Mesenchymal stem cell (in vitro differentiated cells and primary cell): ENCODE results near the gene CCDC106.

Source experiments
- DNase-seq: peaks from one replicate; pipeline ENCODE4 v3.0.0-alpha.2; 2013
- H2AFZ ChIP-seq: one replicate; pipeline ENCODE4 v1.6.1; 2013; ENCODE audit warnings: low read depth, mild to moderate bottlenecking, control low read depth, inconsistent platforms, low read length, moderate library complexity
- H2AK5ac ChIP-seq: 2 replicates; pipeline ENCODE4 v1.6.1; 2013; ENCODE audit warnings: low read length, moderate library complexity, mild to moderate bottlenecking, inconsistent platforms; ENCODE audit not compliant: severe bottlenecking
- H2BK120ac ChIP-seq: one replicate; pipeline ENCODE4 v1.6.1; 2013; ENCODE audit warnings: low read depth, mild to moderate bottlenecking, inconsistent platforms, low read length, moderate library complexity
- H2BK12ac ChIP-seq, 2 experiments: one replicate each; pipeline ENCODE4 v1.6.1; 2013; ENCODE audit warnings: inconsistent platforms in 2 of 2, low read length in 2 of 2, mild to moderate bottlenecking in 2 of 2, moderate library complexity in 2 of 2, control low read depth in 1 of 2
- H2BK15ac ChIP-seq: one replicate; pipeline ENCODE4 v1.6.1; 2013; ENCODE audit warnings: mild to moderate bottlenecking, low read depth, inconsistent platforms; ENCODE audit not compliant: poor library complexity, severe bottlenecking
- H2BK5ac ChIP-seq: 2 replicates; pipeline ENCODE4 v1.6.1; 2013; ENCODE audit warnings: low read depth, mild to moderate bottlenecking, low read length, control low read depth, inconsistent platforms; ENCODE audit not compliant: poor library complexity, severe bottlenecking
- H3K14ac ChIP-seq, 2 experiments: one replicate each; pipeline ENCODE4 v1.6.1; 2013; ENCODE audit warnings: inconsistent platforms in 2 of 2, low read length in 2 of 2, control low read depth in 1 of 2, mild to moderate bottlenecking in 1 of 2, moderate library complexity in 1 of 2
- H3K18ac ChIP-seq, 2 experiments: one replicate each; pipeline ENCODE4 v1.6.1; 2013; ENCODE audit warnings: inconsistent platforms in 2 of 2, low read length in 2 of 2, control low read depth in 1 of 2, low read depth in 1 of 2, mild to moderate bottlenecking in 1 of 2
- H3K23ac ChIP-seq, 2 experiments: one replicate each; pipeline ENCODE4 v1.6.1; 2013; ENCODE audit warnings: inconsistent platforms in 2 of 2, low read length in 2 of 2, mild to moderate bottlenecking in 2 of 2, moderate library complexity in 2 of 2, control low read depth in 1 of 2
- H3K27ac ChIP-seq: 2 replicates; pipeline ENCODE4 v1.5.1; 2013; ENCODE audit warnings: mild to moderate bottlenecking, moderate library complexity, low read length, control low read depth, inconsistent platforms; ENCODE audit not compliant: poor library complexity, severe bottlenecking
- H3K27me3 ChIP-seq, 2 experiments: 2 replicates each; pipeline versions ENCODE4 v1.6.1 to v1.7.0; 2013; ENCODE audit warnings: low read length in 2 of 2, mild to moderate bottlenecking in 2 of 2, moderate library complexity in 2 of 2, control low read depth in 1 of 2, inconsistent platforms in 1 of 2; ENCODE audit not compliant: control insufficient read depth in 1 of 2, insufficient read depth in 1 of 2
- H3K36me3 ChIP-seq, 2 experiments: 2 replicates each; pipeline versions ENCODE4 v1.6.1 to v1.7.0; 2013; ENCODE audit warnings: low read length in 2 of 2, control low read depth in 1 of 2, inconsistent platforms in 1 of 2, low read depth in 1 of 2, mild to moderate bottlenecking in 1 of 2; ENCODE audit not compliant: insufficient read depth in 2 of 2, control insufficient read depth in 1 of 2
- H3K4ac ChIP-seq, 2 experiments: one replicate each; pipeline ENCODE4 v1.6.1; 2013; ENCODE audit warnings: inconsistent platforms in 2 of 2, low read length in 2 of 2, mild to moderate bottlenecking in 2 of 2, moderate library complexity in 2 of 2, control low read depth in 1 of 2, low read depth in 1 of 2
- H3K4me1 ChIP-seq: 2 replicates; pipeline ENCODE4 v1.6.1; 2013; ENCODE audit warnings: low read depth, low read length, control low read depth; ENCODE audit not compliant: control insufficient read depth, insufficient read depth
- H3K4me2 ChIP-seq: 2 replicates; pipeline ENCODE4 v1.6.1; 2013; ENCODE audit warnings: low read length, mild to moderate bottlenecking, inconsistent platforms; ENCODE audit not compliant: poor library complexity, severe bottlenecking
- H3K4me3 ChIP-seq, 2 experiments: 2 replicates each; pipeline versions ENCODE4 v1.5.1 to v1.7.0; 2013; ENCODE audit warnings: low read length in 2 of 2, mild to moderate bottlenecking in 2 of 2, control low read depth in 1 of 2, low read depth in 1 of 2; ENCODE audit not compliant: insufficient read depth in 1 of 2
- H3K79me1 ChIP-seq: replicated peaks from 2 replicates; pipeline ENCODE4 v1.6.1; 2013; ENCODE audit warnings: mild to moderate bottlenecking, control low read depth, low read length, inconsistent platforms; ENCODE audit not compliant: poor library complexity, severe bottlenecking
- H3K9ac ChIP-seq: 2 replicates; pipeline ENCODE4 v1.7.0; 2013; ENCODE audit warnings: mild to moderate bottlenecking, low read length, moderate library complexity
- H3K9me3 ChIP-seq: 2 replicates; pipeline ENCODE4 v1.7.0; 2013; ENCODE audit warnings: mild to moderate bottlenecking, low read length; ENCODE audit not compliant: control insufficient read depth
- H4K8ac ChIP-seq: one replicate; pipeline ENCODE4 v1.6.1; 2013; ENCODE audit warnings: inconsistent platforms, mild to moderate bottlenecking, low read length, moderate library complexity
- H4K91ac ChIP-seq: one replicate; pipeline ENCODE4 v1.6.1; 2013; ENCODE audit warnings: mild to moderate bottlenecking, low read length, inconsistent platforms
- WGBS: methylation state at CpG from one replicate; pipeline ENCODE4 v1.1.7; 2013; ENCODE audit warnings: mixed read lengths; 5-methylcytosine and 5-hydroxymethylcytosine counted together

Gene CCDC106

GRCh38 chr19:55641426-55642152, 6.4 kb upstream of the CCDC106 start:
- Histone ChIP-seq H2BK15ac (peak overlapping the region; percentile 74), H3K36me3 (peaks cover 25 to 28% of the 10 kb centered on the region in 2 experiments), H3K23ac (no peak overlapping the region), H2AFZ (no peak overlapping the region), H3K79me1 (peaks cover 10% of the 10 kb centered on the region), H2AK5ac (peak overlapping the region; percentile 88), H3K4me1 (peaks cover 40% of the 10 kb centered on the region), H2BK120ac (peak overlapping the region; percentile 94), H3K9ac (peak overlapping the region; percentile 94), H4K8ac (peak overlapping the region; percentile 90), H3K27ac (peak overlapping the region; percentile 91), H3K27me3 (no peaks in the 10 kb centered on the region), H3K4me2 (peak overlapping the region; percentile 100), H2BK5ac (no peak overlapping the region), H3K18ac (peak overlapping the region; percentile 84 to 93), H3K9me3 (no peaks in the 10 kb centered on the region), H3K4ac (peak overlapping the region; percentile 57 to 92), H2BK12ac (peak overlapping the region; percentile 28 to 35), H3K14ac (peak overlapping the region in 1 of 2 experiments; percentile 57), H4K91ac (peak overlapping the region; percentile 18), H3K4me3 (peak overlapping the region; percentile 82 to 94)
- peak; percentile 60 for DNase-seq
- WGBS = 2% methylated on average over 25 of the region's 25 CpGs

GRCh38 chr19:55642153-55643002, 5.6 kb upstream of the CCDC106 start:
- H3K4me2 ChIP-seq = peak overlapping the region; percentile 100
- peak overlapping the region; percentile 30 for H2BK120ac ChIP-seq
- peak overlapping the region; percentile 2 to 92 for H3K4ac ChIP-seq
- H4K8ac ChIP-seq = peak overlapping the region; percentile 29
- H2AK5ac ChIP-seq = peak overlapping the region; percentile 88
- H3K9me3 ChIP-seq = no peaks in the 10 kb centered on the region
- H3K27ac ChIP-seq = peak overlapping the region; percentile 84
- H3K14ac ChIP-seq = peak overlapping the region in 1 of 2 experiments; percentile 97
- peak overlapping the region; percentile 89 for H4K91ac ChIP-seq
- peak overlapping the region in 1 of 2 experiments; percentile 97 for H3K23ac ChIP-seq
- no peaks in the 10 kb centered on the region for H3K27me3 ChIP-seq
- peak; percentile 38 for DNase-seq
- H3K4me1 ChIP-seq = peaks cover 37% of the 10 kb centered on the region
- WGBS = 5% methylated on average over 61 of the region's 65 CpGs
- H2BK12ac ChIP-seq = peak overlapping the region; percentile 67 to 75
- no peak overlapping the region for H2BK15ac ChIP-seq
- peaks cover 28% of the 10 kb centered on the region in 2 experiments for H3K36me3 ChIP-seq
- H2AFZ ChIP-seq = no peak overlapping the region
- H2BK5ac ChIP-seq = no peak overlapping the region
- peak overlapping the region; percentile 86 to 95 for H3K18ac ChIP-seq
- H3K4me3 ChIP-seq = peak overlapping the region; percentile 82 to 94
- peak overlapping the region; percentile 94 for H3K9ac ChIP-seq
- H3K79me1 ChIP-seq = peaks cover 14% of the 10 kb centered on the region

- Histone ChIP-seq H3K36me3 (peaks cover 27 to 28% of the 10 kb centered on the region in 2 experiments), H4K91ac (peak within 1 kb of the TSS; percentile 89), H3K4me2 (peak within 1 kb of the TSS; percentile 100), H3K27me3 (no peaks in the 10 kb centered on the region), H2BK5ac (no peak within 1 kb of the TSS), H2BK15ac (peak within 1 kb of the TSS; percentile 18), H4K8ac (peak within 1 kb of the TSS; percentile 61), H3K4me3 (peak within 1 kb of the TSS; percentile 82 to 94), H2BK12ac (peak within 1 kb of the TSS; percentile 67 to 93), H3K9ac (peak within 1 kb of the TSS; percentile 94), H3K14ac (peak within 1 kb of the TSS in 1 of 2 experiments; percentile 97), H3K4me1 (peaks cover 36% of the 10 kb centered on the region), H3K79me1 (peaks cover 14% of the 10 kb centered on the region), H2BK120ac (peak within 1 kb of the TSS; percentile 59), H3K18ac (peak within 1 kb of the TSS; percentile 86 to 95), H3K4ac (peak within 1 kb of the TSS; percentile 5 to 95), H3K9me3 (no peaks in the 10 kb centered on the region), H3K27ac (peak within 1 kb of the TSS; percentile 85), H2AK5ac (peak within 1 kb of the TSS; percentile 89), H2AFZ (no peak within 1 kb of the TSS), H3K23ac (peak within 1 kb of the TSS in 1 of 2 experiments; percentile 97)
- 2% methylated on average over 36 of the region's 56 CpGs for WGBS
- peak; percentile 88 for DNase-seq
These were observed 4.8 kb upstream of the CCDC106 start, which contains the start of gene ZNF581 for GRCh38 chr19:55643003-55643886. TSS of gene ZNF581 (plus strand) at chr19:55643649. CDS start at chr19:55644572, 923 bp downstream.
